Effector memory CD8-positive, alpha-beta T cell (primary cell): ENCODE measurements around the gene SPON1.
"Not testable (repeated sequence)": the region's sequence is repeated elsewhere in the genome, so short reads cannot be mapped to it uniquely, and the experiment has no call there.

Source experiments
- ATAC-seq: fragments of 150-1000 bp; cut with Tn5 transposase; replicated peaks from 2 replicates; pipeline ENCODE4 v1.10.0; 2021; ENCODE audit warnings: mild to moderate bottlenecking, moderate library complexity
- DNase-seq, 3 experiments: peaks; one replicate each; pipeline ENCODE4 v3.0.0; 2021
- H3K27ac Mint-ChIP-seq, 2 donors: one replicate each; pipeline ENCODE4 v1.8.0; 2022; ENCODE audit warnings: mild to moderate bottlenecking in 2 of 2, mixed read lengths in 2 of 2, moderate library complexity in 2 of 2
- H3K27me3 Mint-ChIP-seq, 2 donors: one replicate each; pipeline ENCODE4 v1.8.0; 2022; ENCODE audit warnings: mixed read lengths in 2 of 2
- H3K36me3 Mint-ChIP-seq: one replicate; pipeline ENCODE4 v1.8.0; 2022; ENCODE audit warnings: mild to moderate bottlenecking, moderate library complexity, mixed read lengths; ENCODE audit not compliant: insufficient read depth
- H3K4me1 Mint-ChIP-seq, 2 donors: one replicate each; pipeline ENCODE4 v1.8.0; 2022; ENCODE audit warnings: low read depth in 2 of 2, mixed read lengths in 2 of 2
- H3K4me3 Mint-ChIP-seq, 2 donors: one replicate each; pipeline ENCODE4 v1.8.0; 2022; ENCODE audit warnings: mild to moderate bottlenecking in 2 of 2, mixed read lengths in 2 of 2, moderate library complexity in 2 of 2
- H3K9me3 Mint-ChIP-seq, 2 donors: one replicate each; pipeline ENCODE4 v1.8.0; 2022; ENCODE audit warnings: mixed read lengths in 2 of 2

Gene SPON1

GRCh38 chr11:14067686-14068085, 105.2 kb downstream of the SPON1 start:
- Mint-ChIP-seq H3K4me1 (peaks cover 8 to 10% of the 10 kb centered on the region in 2 donors), H3K27me3 (peaks cover 0 to 16% of the 10 kb centered on the region in 2 donors), H3K36me3 (no peaks in the 10 kb centered on the region), H3K4me3 (no peak overlapping the region), H3K9me3 (no peaks in the 10 kb centered on the region), H3K27ac (no peak overlapping the region)
- DNase-seq = no peak
- ATAC-seq = no peak

- no peaks in the 10 kb centered on the region for H3K9me3 Mint-ChIP-seq
- H3K36me3 Mint-ChIP-seq = no peaks in the 10 kb centered on the region
- H3K27ac Mint-ChIP-seq = no peak overlapping the region
- DNase-seq = no peak
- peaks cover 0 to 5% of the 10 kb centered on the region in 2 donors for H3K27me3 Mint-ChIP-seq
- no peak overlapping the region for H3K4me3 Mint-ChIP-seq
- ATAC-seq = no peak
- H3K4me1 Mint-ChIP-seq = peaks cover 4 to 12% of the 10 kb centered on the region in 2 donors
Observed at GRCh38 chr11:14070896-14071295, 108.4 kb downstream of the SPON1 start.

DNA sequence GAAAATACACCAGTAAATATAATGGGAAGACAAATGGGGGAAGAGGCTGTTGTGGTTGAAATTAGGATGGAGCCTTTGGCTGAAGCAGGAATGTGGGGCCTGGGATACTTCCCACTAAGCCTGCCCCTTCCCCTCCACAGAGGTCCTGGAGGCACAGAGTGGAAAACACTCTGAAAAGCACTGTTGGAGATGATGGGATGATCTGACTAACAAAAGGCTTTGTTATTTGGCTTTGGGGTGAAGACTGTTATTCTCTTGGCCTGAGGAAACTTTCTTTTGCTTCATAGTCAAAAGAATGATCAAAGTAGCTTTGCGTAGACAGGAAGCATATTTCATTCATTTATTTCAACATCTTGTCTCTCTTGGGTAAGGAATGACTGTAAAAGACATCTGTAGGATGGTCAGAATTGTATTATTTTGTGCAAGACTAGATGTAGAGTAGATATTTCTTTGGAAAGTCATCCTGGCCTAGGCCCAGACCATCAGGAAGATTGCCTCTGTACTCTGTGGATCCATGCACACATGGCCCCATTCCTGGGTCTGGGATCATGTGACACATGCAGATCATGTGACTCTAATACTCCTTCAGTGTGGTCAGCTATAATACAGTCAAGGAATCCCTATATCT, 111.4 kb downstream of the SPON1 start:
- Mint-ChIP-seq H3K36me3 (peaks cover 4% of the 10 kb centered on the region), H3K27me3 (peaks cover 0 to 15% of the 10 kb centered on the region in 2 donors), H3K9me3 (no peaks in the 10 kb centered on the region), H3K4me1 (peaks cover 4 to 24% of the 10 kb centered on the region in 2 donors), H3K4me3 (peak overlapping the region in 1 of 2 donors; percentile 75), H3K27ac (peak overlapping the region; percentile 55 to 73)
- no peak for DNase-seq
- ATAC-seq = no peak

DNA sequence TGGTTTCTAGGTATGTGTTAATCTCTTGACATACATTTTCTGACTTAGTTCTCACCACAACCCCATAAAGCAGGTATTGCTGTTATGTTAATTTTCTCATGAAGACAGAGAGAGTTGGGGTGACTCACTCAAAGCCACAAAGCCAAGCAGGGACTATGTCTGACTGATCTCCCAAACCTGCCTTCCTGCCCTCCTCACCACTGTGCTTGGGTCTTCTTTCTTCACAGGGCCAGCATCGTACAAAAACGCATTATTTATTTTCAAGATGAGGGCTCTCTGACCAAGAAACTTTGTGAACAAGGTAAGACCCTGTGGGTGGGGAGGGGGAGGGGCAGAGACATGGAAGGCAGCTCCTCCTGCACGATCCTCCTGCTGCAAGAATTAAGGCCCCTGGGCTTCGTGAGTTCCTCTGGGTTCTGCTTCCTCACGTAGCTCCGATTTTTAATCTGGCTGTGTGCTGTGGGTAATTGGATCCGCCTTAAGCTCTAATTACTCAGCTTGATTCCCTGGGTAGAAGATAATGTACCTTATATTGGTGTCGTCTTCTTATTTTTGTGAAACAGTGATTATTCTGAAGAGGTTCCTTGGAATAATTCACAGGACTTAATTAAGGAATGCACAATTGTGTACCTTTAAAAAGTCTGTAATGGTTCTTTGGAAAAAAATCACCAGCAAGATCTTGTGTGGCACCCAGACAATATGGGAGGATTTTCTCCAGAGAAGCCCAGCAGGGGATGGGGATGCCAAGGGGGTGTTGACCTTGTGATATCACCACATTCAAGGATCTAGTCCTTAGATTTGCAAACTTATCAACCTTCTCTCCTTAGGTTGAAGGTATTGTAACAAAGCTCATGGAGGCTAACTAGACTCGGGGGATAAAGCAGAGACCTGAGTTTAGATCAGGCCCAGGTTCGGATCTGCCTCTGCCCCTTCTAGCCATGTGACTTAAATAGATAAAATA, 112.9 kb downstream of the SPON1 start:
- H3K27me3 Mint-ChIP-seq = peaks cover 0 to 10% of the 10 kb centered on the region in 2 donors
- peaks cover 9 to 26% of the 10 kb centered on the region in 2 donors for H3K4me1 Mint-ChIP-seq
- DNase-seq (peak; percentile 23 to 45 (median 44)), ATAC-seq (peak; percentile 98)
- H3K9me3 Mint-ChIP-seq = no peaks in the 10 kb centered on the region
- peak overlapping the region; percentile 50 to 75 for H3K4me3 Mint-ChIP-seq
- peak overlapping the region; percentile 55 to 73 for H3K27ac Mint-ChIP-seq
- peaks cover 4% of the 10 kb centered on the region for H3K36me3 Mint-ChIP-seq

DNA sequence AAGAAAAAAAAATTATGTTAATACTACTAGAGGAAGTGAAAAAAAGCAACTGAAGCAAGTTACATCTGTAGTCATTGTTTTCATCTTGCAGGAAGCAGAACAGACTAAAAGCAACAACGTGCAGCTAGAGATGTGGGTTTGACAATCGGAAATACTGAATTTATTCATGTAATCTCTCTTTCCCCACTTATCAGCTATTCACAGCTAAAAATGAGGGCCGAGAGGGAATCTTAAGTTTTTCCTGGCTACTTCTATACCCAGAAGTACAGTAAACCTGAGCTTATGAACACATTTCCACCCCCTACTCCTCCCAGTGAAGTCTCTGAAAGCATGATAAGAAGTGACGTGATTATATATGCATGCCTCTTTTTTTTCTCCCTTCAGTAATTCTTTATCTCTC, 116.5 kb downstream of the SPON1 start:
- peak overlapping the region in 1 of 2 donors; percentile 54 for H3K27ac Mint-ChIP-seq
- H3K27me3 Mint-ChIP-seq = peaks cover 15 to 29% of the 10 kb centered on the region in 2 donors
- peaks cover 15% of the 10 kb centered on the region for H3K36me3 Mint-ChIP-seq
- H3K9me3 Mint-ChIP-seq = no peaks in the 10 kb centered on the region
- peaks cover 9 to 20% of the 10 kb centered on the region in 2 donors for H3K4me1 Mint-ChIP-seq
- DNase-seq = no peak
- H3K4me3 Mint-ChIP-seq = peak overlapping the region in 1 of 2 donors; percentile 33
- ATAC-seq = no peak

- H3K27ac Mint-ChIP-seq = no peak overlapping the region
- H3K36me3 Mint-ChIP-seq = peaks cover 15% of the 10 kb centered on the region
- DNase-seq = no peak
- ATAC-seq = no peak
- H3K4me3 Mint-ChIP-seq = no peak overlapping the region
- peaks cover 9 to 14% of the 10 kb centered on the region in 2 donors for H3K4me1 Mint-ChIP-seq
- H3K27me3 Mint-ChIP-seq = peaks cover 15 to 29% of the 10 kb centered on the region in 2 donors
- H3K9me3 Mint-ChIP-seq = no peaks in the 10 kb centered on the region
Observed at GRCh38 chr11:14079797-14080196, 117.3 kb downstream of the SPON1 start.

DNA sequence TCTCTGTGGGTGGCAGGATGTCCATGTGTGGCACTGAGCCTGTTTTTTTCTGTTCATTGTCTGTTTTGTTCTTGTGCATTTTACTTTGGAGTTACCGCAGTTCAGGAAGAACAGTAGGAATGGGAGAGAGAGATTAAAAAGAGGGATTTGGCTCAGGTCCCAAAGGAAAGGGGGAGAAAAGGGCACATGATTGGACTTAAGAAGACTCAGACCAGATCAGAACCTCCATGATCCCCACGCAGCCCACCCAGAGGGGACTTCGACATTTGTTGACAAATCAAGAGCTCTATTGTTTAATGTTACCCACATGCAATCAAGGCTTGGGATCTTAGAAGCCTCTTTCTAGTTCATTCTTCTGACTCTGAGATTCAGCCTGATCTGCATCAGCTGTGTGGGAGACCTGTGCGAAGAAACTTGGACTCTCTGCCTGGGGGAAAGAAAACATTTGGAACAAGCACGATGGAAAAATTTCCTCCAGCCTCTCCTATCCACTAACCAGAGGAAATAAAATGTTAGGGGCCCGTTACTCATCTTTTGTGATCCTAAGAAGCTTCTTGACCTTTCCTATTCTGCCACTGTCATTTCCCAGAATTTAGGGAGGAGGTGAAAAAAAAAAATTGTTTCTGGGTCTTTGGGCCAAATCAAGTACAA, 119.2 kb downstream of the SPON1 start:
- H3K4me3 Mint-ChIP-seq = no peak overlapping the region
- no peak overlapping the region for H3K27ac Mint-ChIP-seq
- DNase-seq = no peak
- no peak for ATAC-seq
- H3K4me1 Mint-ChIP-seq = peaks cover 5 to 11% of the 10 kb centered on the region in 2 donors
- no peaks in the 10 kb centered on the region for H3K9me3 Mint-ChIP-seq
- peaks cover 15% of the 10 kb centered on the region for H3K36me3 Mint-ChIP-seq
- H3K27me3 Mint-ChIP-seq = peaks cover 15 to 35% of the 10 kb centered on the region in 2 donors

DNA sequence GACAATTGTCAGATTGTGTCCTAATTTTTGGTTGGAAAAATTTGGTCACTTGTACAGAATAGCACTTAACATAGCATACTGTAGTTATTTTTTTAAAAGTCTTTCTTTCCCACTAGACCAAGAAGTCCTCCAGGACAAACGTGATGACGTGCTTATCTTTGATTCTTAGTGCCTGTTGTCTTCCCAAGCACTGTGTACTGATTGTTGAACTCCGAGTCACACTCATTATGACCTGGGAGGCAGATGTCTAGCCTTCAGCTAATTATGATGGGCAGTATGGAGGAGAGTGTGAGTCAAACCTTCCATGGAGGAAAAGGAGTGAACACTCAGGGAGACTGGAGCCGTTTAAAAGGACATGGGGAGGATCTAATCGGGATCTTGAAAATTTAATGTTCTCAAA, 119.8 kb downstream of the SPON1 start:
- Mint-ChIP-seq H3K36me3 (peaks cover 14% of the 10 kb centered on the region), H3K27me3 (peaks cover 16 to 37% of the 10 kb centered on the region in 2 donors), H3K4me3 (no peak overlapping the region), H3K4me1 (peaks cover 5 to 8% of the 10 kb centered on the region in 2 donors), H3K9me3 (no peaks in the 10 kb centered on the region), H3K27ac (no peak overlapping the region)
- no peak for ATAC-seq
- DNase-seq = no peak

GRCh38 chr11:14088861-14089260, 126.3 kb downstream of the SPON1 start:
- not testable (repeated sequence) for H3K4me3 Mint-ChIP-seq

DNA sequence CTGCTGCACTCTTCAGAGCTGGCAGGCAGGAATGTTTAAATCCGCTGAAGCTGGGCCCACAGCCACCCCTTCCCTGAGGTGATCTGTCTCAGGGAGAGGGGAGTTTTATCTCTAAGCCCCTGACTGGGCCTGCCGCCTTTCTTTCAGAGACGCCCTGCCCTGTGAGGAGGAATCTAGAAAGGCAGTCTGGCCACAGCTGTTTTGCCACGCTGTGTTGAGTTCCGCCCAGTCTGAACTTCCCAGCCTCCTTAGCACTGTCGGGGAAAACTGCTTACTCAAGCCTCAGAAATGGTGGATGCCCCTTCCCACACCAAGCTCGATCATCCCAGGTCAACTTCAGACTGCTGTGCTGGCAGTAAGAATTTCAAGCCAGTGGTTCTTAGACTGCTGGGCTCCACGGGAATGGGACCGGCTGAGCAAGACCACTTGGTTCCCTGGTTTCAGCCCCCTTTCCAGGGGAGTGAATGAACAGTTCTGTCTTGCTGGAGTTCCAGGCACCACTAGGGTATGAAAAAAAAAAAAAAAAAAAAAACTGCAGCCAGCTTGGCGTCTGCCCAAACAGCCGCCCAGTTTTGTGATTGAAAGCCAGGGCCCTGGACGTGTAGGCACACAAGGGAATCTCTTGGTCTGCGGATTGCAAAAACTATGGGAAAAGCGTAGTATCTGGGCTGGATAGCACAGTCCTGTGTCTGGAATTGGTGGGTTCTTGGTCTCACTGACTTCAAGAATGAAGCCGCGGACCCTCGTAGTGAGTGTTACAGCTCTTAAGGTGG, 127.4 kb downstream of the SPON1 start:
- DNase-seq (no peak), ATAC-seq (no peak)
- H3K9me3 Mint-ChIP-seq = no peaks in the 10 kb centered on the region
- H3K4me1 Mint-ChIP-seq = peaks cover 0 to 21% of the 10 kb centered on the region in 2 donors
- no peak overlapping the region for H3K27ac Mint-ChIP-seq
- H3K27me3 Mint-ChIP-seq = peaks cover 20 to 39% of the 10 kb centered on the region in 2 donors
- H3K4me3 Mint-ChIP-seq = peak overlapping the region in 1 of 2 donors; percentile 52
- no peaks in the 10 kb centered on the region for H3K36me3 Mint-ChIP-seq

More at GRCh38 chr11:14088861-14089260, 126.3 kb downstream of the SPON1 start:
- H3K36me3 Mint-ChIP-seq, DNase-seq, H3K27ac Mint-ChIP-seq, H3K9me3 Mint-ChIP-seq, ATAC-seq: not testable (repeated sequence)
- peaks cover 0 to 21% of the 10 kb centered on the region in 2 donors for H3K4me1 Mint-ChIP-seq
- peaks cover 20 to 39% of the 10 kb centered on the region in 2 donors for H3K27me3 Mint-ChIP-seq

GRCh38 chr11:14090631-14091030, 128.1 kb downstream of the SPON1 start:
- not testable (repeated sequence) for ATAC-seq, H3K9me3 Mint-ChIP-seq, DNase-seq, H3K36me3 Mint-ChIP-seq, H3K27ac Mint-ChIP-seq
- Mint-ChIP-seq H3K4me3 (peak overlapping the region; percentile 2 to 52), H3K27me3 (peaks cover 20 to 39% of the 10 kb centered on the region in 2 donors), H3K4me1 (peaks cover 0 to 21% of the 10 kb centered on the region in 2 donors)

DNA sequence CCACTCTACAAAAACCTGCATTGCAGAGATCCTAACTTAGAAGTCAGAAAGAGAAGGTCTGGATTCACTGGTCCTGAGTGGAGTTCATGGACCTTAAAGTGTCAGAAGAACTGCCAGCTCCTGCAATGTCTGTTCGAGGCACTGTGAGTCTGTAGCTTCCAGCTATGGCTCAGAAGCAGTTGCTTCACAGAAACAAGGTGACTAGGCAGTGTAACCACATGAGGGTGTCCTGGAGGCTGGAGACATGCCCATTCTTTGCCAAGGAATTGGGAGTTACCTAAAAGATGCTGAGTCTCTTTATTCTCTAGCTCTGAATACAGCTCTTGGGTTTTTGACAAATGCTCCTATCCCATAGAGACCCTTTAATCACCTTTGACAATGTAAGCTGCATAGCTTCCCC, 130.5 kb downstream of the SPON1 start:
- no peak for ATAC-seq
- H3K27ac Mint-ChIP-seq = no peak overlapping the region

More for the DNA sequence above, 130.5 kb downstream of the SPON1 start:
- Mint-ChIP-seq H3K27me3 (peaks cover 12 to 24% of the 10 kb centered on the region in 2 donors), H3K36me3 (no peaks in the 10 kb centered on the region), H3K9me3 (no peaks in the 10 kb centered on the region), H3K4me1 (peaks cover 0 to 20% of the 10 kb centered on the region in 2 donors), H3K4me3 (no peak overlapping the region)
- DNase-seq = no peak
